Endothelial cell of umbilical vein (primary cell): ENCODE results near the gene RTN4.

Experiments used
- CTCF ChIP-seq, 2 donors: IDR thresholded peaks; 1 replicate in 1 of 2; 2 replicates in 1 of 2; pipeline ENCODE4 v1.5.1; 2011; ENCODE audit warnings: low read length in 2 of 2, mild to moderate bottlenecking in 2 of 2, moderate library complexity in 2 of 2, control low read depth in 1 of 2, inconsistent platforms in 1 of 2, low read depth in 1 of 2; ENCODE audit not compliant: insufficient read depth in 1 of 2; ENCODE audit errors: extremely low read depth in 1 of 2
- EZH2 ChIP-seq: IDR thresholded peaks from 2 replicates; pipeline ENCODE4 v1.6.1; 2012; ENCODE audit warnings: borderline replicate concordance, low read depth, mild to moderate bottlenecking, moderate library complexity, low read length, inconsistent platforms; ENCODE audit not compliant: severe bottlenecking
- MYC ChIP-seq: IDR thresholded peaks from one replicate; pipeline ENCODE4 v1.6.1; 2011; ENCODE audit warnings: mild to moderate bottlenecking, low read depth, low read length
- POLR2A ChIP-seq: IDR thresholded peaks from 2 replicates; pipeline ENCODE4 v1.6.1; 2012; ENCODE audit warnings: low read depth, mild to moderate bottlenecking, control low read depth, low read length

- TF ChIP-seq EZH2 (no peak), CTCF (IDR thresholded peaks at IDR 0.05; ENCODE audit: extremely low read depth in 1 of 2, insufficient read depth in 1 of 2, low read depth in 1 of 2, low read length in 2 of 2) (no peak), MYC (no peak), POLR2A (no peak)
Observed at GRCh38 chr2:55061523-55062344, 11.5 kb upstream of the RTN4 start.
